Activated CD4-positive, alpha-beta T cell treated with anti-CD3 and anti-CD28 coated beads, Interleukin-2, amount 10 ng/mL, durations not matched to agents 24 days and 14 days (primary cell): ENCODE results near the gene PPP2R1A. TPM values are rescaled to one million over a fixed set of nuclear protein-coding genes. Genes with fewer than 3 reads are reported as not detected.
"Not testable (repeated sequence)": the region's sequence is repeated elsewhere in the genome, so short reads cannot be mapped to it uniquely, and the experiment has no call there.

Experiments used
- DNase-seq: peaks from one replicate; pipeline ENCODE4 v3.0.0; 2022
- H3K27ac Mint-ChIP-seq: one replicate; pipeline ENCODE4 v1.8.0; 2022; ENCODE audit warnings: mild to moderate bottlenecking, mixed read lengths
- H3K27me3 Mint-ChIP-seq: one replicate; pipeline ENCODE4 v1.8.0; 2022; ENCODE audit warnings: mixed read lengths
- H3K36me3 Mint-ChIP-seq: one replicate; pipeline ENCODE4 v1.8.0; 2022; ENCODE audit warnings: low read depth, mild to moderate bottlenecking, mixed read lengths
- H3K4me1 Mint-ChIP-seq: one replicate; pipeline ENCODE4 v1.8.0; 2021; ENCODE audit warnings: mixed read lengths
- H3K4me3 Mint-ChIP-seq: one replicate; pipeline ENCODE4 v1.8.0; 2022; ENCODE audit warnings: mild to moderate bottlenecking, moderate library complexity, mixed read lengths
- H3K9me3 Mint-ChIP-seq: one replicate; pipeline ENCODE4 v1.8.0; 2021; ENCODE audit warnings: mixed read lengths
- intact Hi-C: fragments of 100-400 bp; cut with micrococcal nuclease; formaldehyde crosslinking; loops from one replicate; pipeline ENCODE4 v1.15.1; 2023
- total RNA-seq: library from RNA; stranded (reverse); gene quantifications from 2 replicates; pipeline ENCODE4 v1.2.3, GENCODE V29; 2022

Gene PPP2R1A
- total RNA-seq, 1 donor from 2014 or later: 237 TPM

GRCh38 chr19:52190487-52191293, 838 bp downstream of the PPP2R1A start:
- H3K4me3 Mint-ChIP-seq: peak overlapping the region; percentile 97
- DNase-seq: no peak
- no peaks in the 10 kb centered on the region for H3K27me3 Mint-ChIP-seq
- H3K36me3 Mint-ChIP-seq: peaks cover 38% of the 10 kb centered on the region
- H3K9me3 Mint-ChIP-seq: no peaks in the 10 kb centered on the region
- intact Hi-C loops: loop anchor here (1.0 to 5.0 kb wide), 2 partner anchors 37 to 79 kb away; partner anchors contain the start of gene ZNF766
- H3K27ac Mint-ChIP-seq: peak overlapping the region; percentile 99
- peaks cover 29% of the 10 kb centered on the region for H3K4me1 Mint-ChIP-seq

- peaks cover 44% of the 10 kb centered on the region for H3K36me3 Mint-ChIP-seq
- intact Hi-C loops: loop anchor here (5.0 kb wide), 1 partner anchor 36 kb away; no protein-coding TSS in a partner anchor
- H3K9me3 Mint-ChIP-seq: no peaks in the 10 kb centered on the region
- H3K4me3 Mint-ChIP-seq: peak overlapping the region; percentile 97
- no peaks in the 10 kb centered on the region for H3K27me3 Mint-ChIP-seq
- no peak for DNase-seq
- H3K4me1 Mint-ChIP-seq: peaks cover 29% of the 10 kb centered on the region
- H3K27ac Mint-ChIP-seq: peak overlapping the region; percentile 48
Observed at GRCh38 chr19:52191389-52191788, 1.5 kb downstream of the PPP2R1A start.

GRCh38 chr19:52191951-52192350, 2.1 kb downstream of the PPP2R1A start:
- H3K9me3 Mint-ChIP-seq: no peaks in the 10 kb centered on the region
- intact Hi-C loops: loop anchor here (5.0 kb wide), 1 partner anchor 35 kb away; no protein-coding TSS in a partner anchor
- peak overlapping the region; percentile 97 for H3K4me3 Mint-ChIP-seq
- H3K27ac Mint-ChIP-seq: peak overlapping the region; percentile 48
- no peaks in the 10 kb centered on the region for H3K27me3 Mint-ChIP-seq
- no peak for DNase-seq
- H3K4me1 Mint-ChIP-seq: peaks cover 29% of the 10 kb centered on the region
- H3K36me3 Mint-ChIP-seq: peaks cover 48% of the 10 kb centered on the region

GRCh38 chr19:52196256-52196967, 6.6 kb downstream of the PPP2R1A start:
- no peak for DNase-seq
- H3K27me3 Mint-ChIP-seq: no peaks in the 10 kb centered on the region
- peaks cover 21% of the 10 kb centered on the region for H3K4me1 Mint-ChIP-seq
- intact Hi-C loops: no loop called here
- no peak overlapping the region for H3K4me3 Mint-ChIP-seq
- H3K36me3 Mint-ChIP-seq: peaks cover 64% of the 10 kb centered on the region
- no peak overlapping the region for H3K27ac Mint-ChIP-seq
- no peaks in the 10 kb centered on the region for H3K9me3 Mint-ChIP-seq

- H3K27me3 Mint-ChIP-seq: no peaks in the 10 kb centered on the region
- H3K27ac Mint-ChIP-seq: no peak overlapping the region
- no peak for DNase-seq
- H3K36me3 Mint-ChIP-seq: peaks cover 64% of the 10 kb centered on the region
- no peaks in the 10 kb centered on the region for H3K9me3 Mint-ChIP-seq
- H3K4me3 Mint-ChIP-seq: no peak overlapping the region
- H3K4me1 Mint-ChIP-seq: peaks cover 13% of the 10 kb centered on the region
- intact Hi-C loops: no loop called here
Observed at GRCh38 chr19:52197964-52198363, 8.1 kb downstream of the PPP2R1A start.

GRCh38 chr19:52198678-52199077, 8.8 kb downstream of the PPP2R1A start:
- intact Hi-C loops: no loop called here
- Mint-ChIP-seq H3K4me3 (no peak overlapping the region), H3K4me1 (peaks cover 11% of the 10 kb centered on the region), H3K27me3 (no peaks in the 10 kb centered on the region), H3K36me3 (peaks cover 65% of the 10 kb centered on the region), H3K9me3 (no peaks in the 10 kb centered on the region), H3K27ac (no peak overlapping the region)
- no peak for DNase-seq

- DNase-seq: no peak
- Mint-ChIP-seq H3K4me3 (no peak overlapping the region), H3K4me1 (peaks cover 11% of the 10 kb centered on the region), H3K27me3 (no peaks in the 10 kb centered on the region), H3K27ac (no peak overlapping the region), H3K9me3 (no peaks in the 10 kb centered on the region), H3K36me3 (peaks cover 66% of the 10 kb centered on the region)
- intact Hi-C loops: no loop called here
Observed at GRCh38 chr19:52200044-52200443, 10.2 kb downstream of the PPP2R1A start.

- intact Hi-C loops, H3K4me3 Mint-ChIP-seq, H3K9me3 Mint-ChIP-seq, H3K27me3 Mint-ChIP-seq, H3K27ac Mint-ChIP-seq, DNase-seq: not testable (repeated sequence)
- H3K4me1 Mint-ChIP-seq: peaks cover 15% of the 10 kb centered on the region
- H3K36me3 Mint-ChIP-seq: peaks cover 68% of the 10 kb centered on the region
Observed at GRCh38 chr19:52200755-52201391, 11.0 kb downstream of the PPP2R1A start.

- H3K36me3 Mint-ChIP-seq: peaks cover 79% of the 10 kb centered on the region
Observed at GRCh38 chr19:52206481-52206880, 16.6 kb downstream of the PPP2R1A start.

GRCh38 chr19:52211203-52211602, 21.4 kb downstream of the PPP2R1A start:
- intact Hi-C loops: no loop called here
- H3K4me1 Mint-ChIP-seq: no peaks in the 10 kb centered on the region
- no peak overlapping the region for H3K27ac Mint-ChIP-seq
- no peaks in the 10 kb centered on the region for H3K27me3 Mint-ChIP-seq
- peaks cover 75% of the 10 kb centered on the region for H3K36me3 Mint-ChIP-seq
- no peaks in the 10 kb centered on the region for H3K9me3 Mint-ChIP-seq
- H3K4me3 Mint-ChIP-seq: no peak overlapping the region
- DNase-seq: no peak

More at GRCh38 chr19:52206481-52206880, 16.6 kb downstream of the PPP2R1A start:
- H3K27ac Mint-ChIP-seq: no peak overlapping the region
- H3K27me3 Mint-ChIP-seq: no peaks in the 10 kb centered on the region
- no peak for DNase-seq
- no peak overlapping the region for H3K4me3 Mint-ChIP-seq
- H3K9me3 Mint-ChIP-seq: no peaks in the 10 kb centered on the region
- intact Hi-C loops: no loop called here
- H3K4me1 Mint-ChIP-seq: peaks cover 11% of the 10 kb centered on the region

- Mint-ChIP-seq H3K9me3 (no peaks in the 10 kb centered on the region), H3K36me3 (peaks cover 75% of the 10 kb centered on the region), H3K27me3 (no peaks in the 10 kb centered on the region), H3K4me3 (no peak overlapping the region), H3K4me1 (no peaks in the 10 kb centered on the region), H3K27ac (no peak overlapping the region)
- intact Hi-C loops: no loop called here
- no peak for DNase-seq
Observed at GRCh38 chr19:52211926-52212571, 22.2 kb downstream of the PPP2R1A start.

- no peak overlapping the region for H3K4me3 Mint-ChIP-seq
- no peak for DNase-seq
- no peaks in the 10 kb centered on the region for H3K27me3 Mint-ChIP-seq
- H3K27ac Mint-ChIP-seq: peak overlapping the region; percentile 2
- intact Hi-C loops: no loop called here
- H3K4me1 Mint-ChIP-seq: no peaks in the 10 kb centered on the region
- no peaks in the 10 kb centered on the region for H3K9me3 Mint-ChIP-seq
- peaks cover 76% of the 10 kb centered on the region for H3K36me3 Mint-ChIP-seq
Observed at GRCh38 chr19:52212572-52213255, 22.9 kb downstream of the PPP2R1A start.

GRCh38 chr19:52214241-52214640, 24.4 kb downstream of the PPP2R1A start:
- H3K4me3 Mint-ChIP-seq: no peak overlapping the region
- no peaks in the 10 kb centered on the region for H3K4me1 Mint-ChIP-seq
- no peak overlapping the region for H3K27ac Mint-ChIP-seq
- H3K9me3 Mint-ChIP-seq: no peaks in the 10 kb centered on the region
- intact Hi-C loops: no loop called here
- peaks cover 78% of the 10 kb centered on the region for H3K36me3 Mint-ChIP-seq
- H3K27me3 Mint-ChIP-seq: no peaks in the 10 kb centered on the region
- no peak for DNase-seq
